ENCODE measurements around the gene PBRM1.

- TF ChIP-seq POLR2AphosphoS5 (IDR thresholded peaks at IDR 0.05; ENCODE audit: low read depth, low read length) (no peak), SIN3A (IDR thresholded peaks at IDR 0.05; ENCODE audit: borderline replicate concordance, insufficient read depth, low read length) (no peak), REST (IDR thresholded peaks at IDR 0.05; ENCODE audit: insufficient read depth in 1 of 2, low read depth in 2 of 2, low read length in 2 of 2) (no peak)
Measured at GRCh38 chr3:52707585-52707984, 21.9 kb upstream of the PBRM1 start.
